Bronchial epithelial cell (primary cell): ENCODE measurements around the gene RAVER2. TPM values are rescaled to one million over a fixed set of nuclear protein-coding genes. Genes with fewer than 3 reads are reported as not detected.
"Not testable (repeated sequence)": the region's sequence is repeated elsewhere in the genome, so short reads cannot be mapped to it uniquely, and the experiment has no call there.

Experiments
- DNase-seq: peaks from one replicate; pipeline ENCODE4 v3.0.0-alpha.2; 2010; ENCODE audit warnings: low read depth
- FAIRE-seq: peaks from 2 replicates; lab custom pipeline; 2011; peaks lifted over from hg19 to GRCh38; lab: Jason Lieb, UNC
- H3K27me3 ChIP-seq: 2 replicates; pipeline ENCODE4 v1.5.1; 2011; ENCODE audit warnings: low read length; ENCODE audit not compliant: control insufficient read depth, insufficient read depth
- H3K36me3 ChIP-seq: 2 replicates; pipeline ENCODE4 v1.5.1; 2011; ENCODE audit warnings: low read length; ENCODE audit not compliant: control insufficient read depth, insufficient read depth
- H3K4me3 ChIP-seq: 2 replicates; pipeline ENCODE4 v1.5.1; 2011; ENCODE audit warnings: mild to moderate bottlenecking, low read depth, low read length, control low read depth
- total RNA-seq: library from RNA; depleted of rRNA; stranded (reverse); fragments of >200 nt; gene quantifications from 2 replicates; pipeline ENCODE4 v1.2.1, GENCODE V29; 2014
- TF ChIP-seq, protein P1 (sequence below): IDR thresholded peaks from 2 replicates; pipeline ENCODE4 v1.5.1; 2011; ENCODE audit warnings: mild to moderate bottlenecking, moderate library complexity, low read length, control low read depth, inconsistent platforms; ENCODE audit not compliant: insufficient read depth, severe bottlenecking

Gene RAVER2
- total RNA-seq, 1 donor from 2014 or later: 5.3 TPM

DNA sequence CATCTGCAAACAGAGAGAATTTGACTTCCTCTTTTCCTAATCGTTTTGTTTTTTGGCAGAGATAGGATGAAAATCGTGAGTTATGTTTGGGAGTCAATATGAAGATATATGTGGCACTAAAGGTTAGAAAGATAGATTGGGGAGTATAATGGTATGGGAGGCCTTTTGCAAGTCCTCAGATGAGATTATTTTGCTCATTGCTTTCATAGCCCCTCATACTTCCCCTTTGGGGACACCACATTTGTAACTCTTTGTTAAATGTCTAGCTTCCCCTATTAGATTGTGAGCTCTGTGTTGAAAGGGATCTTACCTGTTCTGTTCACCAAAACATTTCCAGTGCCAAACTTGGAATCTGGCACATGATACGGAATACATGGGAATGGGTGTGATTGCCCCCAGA, 30.2 kb downstream of the RAVER2 start:
- Histone ChIP-seq H3K4me3 (no peak overlapping the region), H3K27me3 (no peaks in the 10 kb centered on the region), H3K36me3 (no peaks in the 10 kb centered on the region)
- DNase-seq (no peak), FAIRE-seq (no peak)
- TF ChIP-seq, protein P1, sequence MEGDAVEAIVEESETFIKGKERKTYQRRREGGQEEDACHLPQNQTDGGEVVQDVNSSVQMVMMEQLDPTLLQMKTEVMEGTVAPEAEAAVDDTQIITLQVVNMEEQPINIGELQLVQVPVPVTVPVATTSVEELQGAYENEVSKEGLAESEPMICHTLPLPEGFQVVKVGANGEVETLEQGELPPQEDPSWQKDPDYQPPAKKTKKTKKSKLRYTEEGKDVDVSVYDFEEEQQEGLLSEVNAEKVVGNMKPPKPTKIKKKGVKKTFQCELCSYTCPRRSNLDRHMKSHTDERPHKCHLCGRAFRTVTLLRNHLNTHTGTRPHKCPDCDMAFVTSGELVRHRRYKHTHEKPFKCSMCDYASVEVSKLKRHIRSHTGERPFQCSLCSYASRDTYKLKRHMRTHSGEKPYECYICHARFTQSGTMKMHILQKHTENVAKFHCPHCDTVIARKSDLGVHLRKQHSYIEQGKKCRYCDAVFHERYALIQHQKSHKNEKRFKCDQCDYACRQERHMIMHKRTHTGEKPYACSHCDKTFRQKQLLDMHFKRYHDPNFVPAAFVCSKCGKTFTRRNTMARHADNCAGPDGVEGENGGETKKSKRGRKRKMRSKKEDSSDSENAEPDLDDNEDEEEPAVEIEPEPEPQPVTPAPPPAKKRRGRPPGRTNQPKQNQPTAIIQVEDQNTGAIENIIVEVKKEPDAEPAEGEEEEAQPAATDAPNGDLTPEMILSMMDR: no peak

DNA sequence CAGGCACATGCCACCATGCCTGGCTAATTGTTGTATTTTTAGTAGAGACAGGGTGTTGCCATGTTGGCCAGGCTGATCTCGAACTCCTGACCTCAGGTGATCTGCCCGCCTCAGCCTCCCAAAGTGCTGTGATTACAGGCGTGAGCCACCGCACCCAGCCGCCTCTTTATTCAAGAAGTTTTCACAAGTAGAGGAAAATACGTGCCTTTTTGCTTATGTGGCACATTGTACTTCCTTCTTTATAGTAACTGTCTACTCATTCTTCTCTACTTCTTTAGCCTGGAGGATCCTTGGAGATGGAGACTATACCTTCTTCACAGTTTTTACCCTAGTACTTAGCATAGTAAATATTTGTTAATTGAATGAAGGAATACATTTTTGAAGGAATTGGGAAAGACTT, 37.2 kb downstream of the RAVER2 start:
- H3K4me3 ChIP-seq, FAIRE-seq, DNase-seq, H3K36me3 ChIP-seq, H3K27me3 ChIP-seq: not testable (repeated sequence)

DNA sequence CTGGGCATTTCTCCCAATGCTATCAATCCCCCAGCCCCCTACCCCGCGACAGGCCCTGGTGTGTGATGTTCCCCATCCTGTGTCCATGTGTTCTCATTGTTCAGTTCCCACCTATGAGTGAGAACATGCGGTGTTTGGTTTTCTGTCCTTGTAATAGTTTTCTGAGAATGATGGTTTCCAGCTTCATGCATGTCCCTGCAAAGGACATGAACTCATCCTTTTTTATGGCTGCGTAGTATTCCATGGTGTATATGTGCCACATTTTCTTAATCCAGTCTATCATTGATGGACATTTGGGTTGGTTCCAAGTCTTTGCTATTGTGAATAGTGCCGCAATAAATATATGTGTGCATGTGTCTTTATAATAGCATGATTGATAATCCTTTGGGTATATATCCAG, 38.0 kb downstream of the RAVER2 start:
- H3K36me3 ChIP-seq, H3K4me3 ChIP-seq, DNase-seq, H3K27me3 ChIP-seq, FAIRE-seq: not testable (repeated sequence)

DNA sequence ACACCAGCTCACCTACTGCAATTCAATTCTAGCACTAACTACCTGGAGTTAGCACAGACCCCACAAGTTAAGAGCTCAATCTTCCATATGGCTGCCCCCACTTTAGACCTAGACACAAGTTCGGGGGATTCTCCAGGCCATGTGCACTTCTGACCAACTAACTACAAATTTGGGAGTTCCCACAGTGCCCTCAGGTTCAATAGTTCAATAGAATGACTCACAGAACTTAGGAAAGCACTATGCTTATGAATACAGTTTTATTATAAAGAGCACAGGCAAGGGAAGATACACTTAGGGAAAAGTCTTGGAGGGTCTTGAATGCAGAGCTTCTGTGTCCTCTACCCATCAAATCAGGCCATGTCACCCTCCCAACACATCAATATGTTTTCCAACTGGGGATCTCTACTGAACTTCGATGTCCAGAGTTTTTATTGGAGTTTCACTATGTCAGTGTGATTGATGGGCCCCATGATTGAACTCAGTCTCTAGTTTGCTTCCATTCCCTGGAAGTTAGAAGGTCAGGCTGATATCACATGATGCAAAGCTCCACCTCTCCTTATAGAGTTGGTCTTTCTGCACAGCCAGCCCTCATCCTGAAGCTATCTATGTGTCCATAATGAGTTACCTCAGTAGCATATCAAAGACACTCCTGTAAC, 46.1 kb downstream of the RAVER2 start:
- no peaks in the 10 kb centered on the region for H3K27me3 ChIP-seq
- TF ChIP-seq, protein P1: no peak
- DNase-seq: no peak
- H3K4me3 ChIP-seq: no peak overlapping the region
- peak; percentile 55 for FAIRE-seq
- no peaks in the 10 kb centered on the region for H3K36me3 ChIP-seq

DNA sequence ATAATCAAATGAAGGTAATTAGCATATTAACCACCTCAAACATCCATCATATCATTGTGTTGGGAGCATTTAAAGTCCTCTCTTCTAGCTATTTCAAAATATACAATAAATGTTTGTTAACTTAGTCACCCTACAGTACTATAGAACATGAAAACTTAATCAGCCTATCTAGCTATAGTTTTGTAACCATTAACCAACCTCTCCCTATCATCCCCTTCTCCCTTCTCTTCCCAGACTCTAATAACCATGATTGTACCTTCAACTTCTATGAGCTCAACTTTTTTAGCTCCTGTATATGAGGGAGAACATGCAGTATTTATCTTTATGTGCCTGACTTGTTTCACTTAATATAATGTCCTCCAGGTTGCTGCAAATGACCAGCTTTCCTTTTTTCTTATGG, 54.0 kb downstream of the RAVER2 start:
- TF ChIP-seq, protein P1: no peak
- DNase-seq (no peak), FAIRE-seq (no peak)
- no peaks in the 10 kb centered on the region for H3K27me3 ChIP-seq
- H3K36me3 ChIP-seq: no peaks in the 10 kb centered on the region
- H3K4me3 ChIP-seq: no peak overlapping the region

DNA sequence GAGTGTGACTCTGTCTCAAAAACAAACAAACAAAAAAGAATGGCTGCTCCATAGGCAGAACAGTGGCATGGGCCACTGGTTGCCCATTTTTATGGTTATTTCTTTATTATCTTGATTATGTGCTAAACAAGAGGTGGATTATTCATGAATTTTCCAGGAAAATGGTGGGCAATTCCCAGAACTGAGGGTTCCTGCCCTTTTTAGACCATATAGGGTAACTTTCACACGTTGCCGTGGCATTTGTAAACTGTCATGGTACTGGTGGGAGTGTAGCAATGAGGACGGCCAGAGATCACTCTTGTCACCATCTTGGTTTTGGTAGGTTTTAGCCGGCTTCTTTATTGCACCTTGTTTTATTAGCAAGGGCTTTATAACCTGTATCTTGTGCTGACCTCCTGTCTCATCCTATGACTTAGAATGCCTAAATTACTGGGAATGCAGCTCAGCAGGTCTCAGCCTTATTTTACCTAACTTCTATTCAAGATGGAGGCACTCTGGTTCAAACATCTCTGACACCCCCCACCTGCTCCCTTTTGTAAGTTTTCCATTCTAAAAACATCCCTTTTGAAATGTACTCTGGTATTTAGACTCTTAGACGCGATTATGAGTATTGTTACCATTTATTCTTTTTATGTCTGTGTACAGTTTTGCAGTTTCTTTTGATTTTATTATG, 57.1 kb downstream of the RAVER2 start:
- TF ChIP-seq, protein P1: no peak
- FAIRE-seq (no peak), DNase-seq (no peak)
- Histone ChIP-seq H3K4me3 (no peak overlapping the region), H3K36me3 (no peaks in the 10 kb centered on the region), H3K27me3 (no peaks in the 10 kb centered on the region)
